HEK293T (cell line): ENCODE measurements around the gene KIAA1614.

Experiments used
- ARNT ChIP-seq: fragments of 450-650 bp; IDR thresholded peaks from 2 replicates; pipeline ENCODE4 v1.6.1; 2017; ENCODE audit warnings: mild to moderate bottlenecking
- BHLHE40 ChIP-seq: fragments of 450-650 bp; IDR thresholded peaks from 2 replicates; pipeline ENCODE4 v1.6.1; 2016; ENCODE audit warnings: mild to moderate bottlenecking, moderate library complexity, borderline replicate concordance
- CTBP1 ChIP-seq: fragments of 450-650 bp; IDR thresholded peaks from 2 replicates; pipeline ENCODE4 v1.6.1; 2016; ENCODE audit warnings: borderline replicate concordance
- ELF4 ChIP-seq: fragments of 450-650 bp; IDR thresholded peaks from 2 replicates; pipeline ENCODE4 v1.6.1; 2017; ENCODE audit warnings: antibody characterized with exemption
- FOXK2 ChIP-seq: fragments of 450-650 bp; IDR thresholded peaks from 2 replicates; pipeline ENCODE4 v1.6.1; 2016; ENCODE audit warnings: mild to moderate bottlenecking
- FOXM1 ChIP-seq: fragments of 450-650 bp; IDR thresholded peaks from 2 replicates; pipeline ENCODE4 v1.6.1; 2017; ENCODE audit warnings: mild to moderate bottlenecking, borderline replicate concordance
- HDGF ChIP-seq: fragments of 450-650 bp; IDR thresholded peaks from 2 replicates; pipeline ENCODE4 v1.6.1; 2017; ENCODE audit warnings: antibody characterized with exemption, borderline replicate concordance
- LEF1 ChIP-seq: fragments of 450-650 bp; IDR thresholded peaks from 2 replicates; pipeline ENCODE4 v1.6.1; 2017; ENCODE audit warnings: mild to moderate bottlenecking, borderline replicate concordance
- SP1 ChIP-seq: fragments of 450-650 bp; IDR thresholded peaks from 2 replicates; pipeline ENCODE4 v1.6.1; 2017
- SUZ12 ChIP-seq: fragments of 450-650 bp; IDR thresholded peaks from 2 replicates; pipeline ENCODE4 v1.6.1; 2016; ENCODE audit warnings: mild to moderate bottlenecking
- TARDBP ChIP-seq: fragments of 450-650 bp; IDR thresholded peaks from 2 replicates; pipeline ENCODE4 v1.6.1; 2016
- ZNF384 ChIP-seq: fragments of 450-650 bp; IDR thresholded peaks from 2 replicates; pipeline ENCODE4 v1.6.1; 2016

DNA sequence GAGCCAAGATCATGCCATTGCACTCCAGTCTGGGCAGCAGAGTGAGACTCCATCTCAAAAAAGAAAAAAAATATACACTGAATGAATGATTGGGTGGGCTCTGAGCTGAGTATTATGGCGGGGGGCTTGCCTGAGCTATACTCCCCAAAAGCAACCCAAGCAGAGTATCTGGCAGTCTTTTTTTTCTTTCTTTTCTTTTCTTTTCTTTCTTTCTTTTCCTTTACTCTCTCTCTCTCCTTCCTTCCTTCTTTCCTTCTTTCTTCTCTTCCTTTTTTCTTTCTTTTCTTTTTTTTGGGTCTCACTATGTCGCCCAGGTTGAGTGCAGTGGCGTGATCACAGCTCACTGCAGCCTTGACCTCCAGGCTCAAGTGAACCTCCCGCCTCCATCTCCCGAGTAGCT is 27.7 kb downstream of the KIAA1614 start:
- TF ChIP-seq BHLHE40: no peak
- no peak for TF ChIP-seq SUZ12
- no peak for TF ChIP-seq ZNF384
- TF ChIP-seq ARNT: no peak
- TF ChIP-seq HDGF: no peak
- TF ChIP-seq CTBP1: no peak
- no peak for TF ChIP-seq TARDBP
- no peak for TF ChIP-seq FOXK2
- no peak for TF ChIP-seq LEF1
- TF ChIP-seq FOXM1: no peak
- no peak for TF ChIP-seq ELF4
- no peak for TF ChIP-seq SP1
